ENCODE measurements around the gene PJA2. TPM values are rescaled to one million over a fixed set of nuclear protein-coding genes. Genes with fewer than 3 reads are reported as not detected.

The PJA2 gene
- total and polyA plus RNA-seq, 2 donors (not counting 1 experiment from before 2014, with no cell fraction given): 21.3 to 90.4 TPM

DNA sequence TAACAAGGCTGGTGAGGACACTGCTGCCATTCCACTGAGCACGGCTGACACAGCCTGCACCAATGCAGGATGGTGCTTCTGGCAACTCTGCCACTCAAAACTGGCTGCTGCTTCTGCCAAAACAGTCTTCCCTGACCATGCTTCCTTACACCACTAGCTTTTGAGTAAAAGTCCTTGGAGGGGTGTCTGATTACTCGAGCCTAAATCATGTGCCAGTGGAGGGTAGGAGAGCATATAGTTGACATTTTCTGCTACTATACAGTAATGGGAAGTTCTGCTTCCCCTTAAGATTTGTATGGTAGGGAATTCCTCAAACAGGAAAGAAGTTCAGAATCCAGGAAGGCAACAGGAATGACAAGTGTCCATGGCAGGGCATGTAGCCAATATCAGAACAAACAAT, 12.2 kb upstream of the PJA2 start:
- Histone ChIP-seq H3K9me3 (ENCODE audit: control extremely low read depth in 1 of 3, control insufficient read depth in 2 of 3, insufficient read depth in 1 of 3, low read length in 2 of 3) (no peaks in the 10 kb centered on the region), H3K4me2 (replicated peaks; ENCODE audit: low read depth, low read length, poor library complexity, severe bottlenecking) (no peak overlapping the region), H4K20me1 (ENCODE audit: control insufficient read depth, insufficient read depth, low read length, poor library complexity, severe bottlenecking) (no peaks in the 10 kb centered on the region), H3K27me3 (replicated peaks in 1 of 4; ENCODE audit: control extremely low read depth in 1 of 4, control insufficient read depth in 3 of 4, insufficient read depth in 4 of 4, low read length in 3 of 4) (peaks cover 0 to 5% (median 0%) of the 10 kb centered on the region in 4 experiments), H3K4me3 (ENCODE audit: control extremely low read depth in 1 of 5, extremely low read depth in 1 of 5, insufficient read depth in 1 of 5, low read depth in 2 of 5, low read length in 4 of 5) (no peak overlapping the region), H2AFZ (ENCODE audit: insufficient read depth, low read depth, low read length, poor library complexity, severe bottlenecking) (no peak overlapping the region), H3K79me2 (ENCODE audit: control insufficient read depth, insufficient read depth, low read length) (no peaks in the 10 kb centered on the region), H3K36me3 (replicated peaks in 1 of 2; ENCODE audit: control extremely low read depth in 1 of 2, control insufficient read depth in 1 of 2, extremely low read depth in 1 of 2, insufficient read depth in 2 of 2, low read length in 1 of 2) (no peaks in the 10 kb centered on the region), H3K27ac (ENCODE audit: low read length in 2 of 2) (no peak overlapping the region), H3K4me1 (ENCODE audit: control insufficient read depth in 2 of 2, insufficient read depth in 2 of 2, low read length in 2 of 2) (no peaks in the 10 kb centered on the region), H3K9ac (ENCODE audit: low read length) (no peak overlapping the region)
- DNase-seq (no peak), ATAC-seq (ENCODE audit: low read depth) (no peak)
- intact Hi-C loops (cut with micrococcal nuclease): no loop called here
- WGBS (ENCODE audit: insufficient coverage): 100% methylated on average over 1 of the region's 2 CpGs
- TF ChIP-seq CTCF (IDR thresholded peaks at IDR 0.05) (no peak), EZH2 (IDR thresholded peaks at IDR 0.05; ENCODE audit: borderline replicate concordance, insufficient read depth, low read depth, low read length, poor library complexity, severe bottlenecking) (no peak)
- H3K4me3 Mint-ChIP-seq: no peak overlapping the region
- no peak overlapping the region for H3K27ac Mint-ChIP-seq
- ChIA-PET CTCF (no interaction called here), POLR2A (no interaction called here)
- peaks cover 24% of the 10 kb centered on the region for H3K27me3 Mint-ChIP-seq
- H3K9me3 Mint-ChIP-seq (ENCODE audit: insufficient read depth): no peaks in the 10 kb centered on the region
- no peaks in the 10 kb centered on the region for H3K4me1 Mint-ChIP-seq

DNA sequence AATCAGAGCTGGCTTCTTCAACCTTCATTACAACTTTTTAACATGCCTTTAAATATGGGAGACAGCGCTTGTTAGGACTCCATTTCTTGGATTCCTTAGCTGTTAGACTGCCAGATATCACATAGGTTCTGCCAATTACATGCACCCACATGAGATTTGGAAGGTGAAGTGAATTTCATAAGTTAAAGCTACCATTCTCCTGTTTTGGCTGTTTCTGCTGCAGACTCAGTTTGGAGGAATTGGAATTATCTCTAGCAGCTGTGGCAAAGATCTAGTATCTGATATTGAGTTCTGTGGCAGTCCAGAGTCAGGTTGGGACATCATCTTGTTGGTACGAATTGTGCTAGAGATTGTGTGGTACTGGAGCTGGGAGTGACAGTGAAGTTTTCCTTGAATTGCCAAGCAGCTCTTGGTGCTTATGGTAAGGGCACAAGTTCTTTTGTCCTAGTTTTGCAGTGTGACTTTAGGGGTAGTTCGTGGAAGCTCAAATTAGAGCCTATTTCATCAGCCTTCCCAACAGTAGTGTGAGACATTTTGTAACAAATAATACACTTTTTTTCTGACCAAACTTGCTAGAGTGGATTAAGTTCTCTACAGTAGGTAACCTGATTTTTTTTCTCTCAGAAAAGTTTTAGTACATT, 9.1 kb upstream of the PJA2 start:
- ATAC-seq (ENCODE audit: low read depth) (no peak), DNase-seq (no peak)
- Mint-ChIP-seq H3K9me3 (ENCODE audit: insufficient read depth) (no peaks in the 10 kb centered on the region), H3K27me3 (peaks cover 15% of the 10 kb centered on the region), H3K27ac (no peak overlapping the region), H3K4me3 (no peak overlapping the region), H3K4me1 (no peaks in the 10 kb centered on the region)
- no peak overlapping the region for H3K4me3 ChIP-seq (ENCODE audit: control extremely low read depth in 1 of 5, extremely low read depth in 1 of 5, insufficient read depth in 1 of 5, low read depth in 2 of 5, low read length in 4 of 5)
- TF ChIP-seq CTCF (IDR thresholded peaks at IDR 0.05): no peak
- TF ChIP-seq EZH2 (IDR thresholded peaks at IDR 0.05; ENCODE audit: borderline replicate concordance, insufficient read depth, low read depth, low read length, poor library complexity, severe bottlenecking): no peak
- ChIA-PET POLR2A (no interaction called here), CTCF (no interaction called here)
- peaks cover 0 to 5% (median 0%) of the 10 kb centered on the region in 4 experiments for H3K27me3 ChIP-seq (replicated peaks in 1 of 4; ENCODE audit: control extremely low read depth in 1 of 4, control insufficient read depth in 3 of 4, insufficient read depth in 4 of 4, low read length in 3 of 4)
- intact Hi-C loops (cut with micrococcal nuclease): no loop called here
- no peak overlapping the region for H3K27ac ChIP-seq (ENCODE audit: low read length in 2 of 2)
- H2AFZ ChIP-seq (ENCODE audit: insufficient read depth, low read depth, low read length, poor library complexity, severe bottlenecking): no peak overlapping the region
- H3K4me1 ChIP-seq (ENCODE audit: control insufficient read depth in 2 of 2, insufficient read depth in 2 of 2, low read length in 2 of 2): no peaks in the 10 kb centered on the region
- WGBS (ENCODE audit: insufficient coverage): 38% methylated on average over 1 of the region's 3 CpGs
- H3K9me3 ChIP-seq (ENCODE audit: control extremely low read depth in 1 of 3, control insufficient read depth in 2 of 3, insufficient read depth in 1 of 3, low read length in 2 of 3): peaks cover 0 to 7% (median 3%) of the 10 kb centered on the region in 3 donors
- no peaks in the 10 kb centered on the region for H3K79me2 ChIP-seq (ENCODE audit: control insufficient read depth, insufficient read depth, low read length)
- H4K20me1 ChIP-seq (ENCODE audit: control insufficient read depth, insufficient read depth, low read length, poor library complexity, severe bottlenecking): no peaks in the 10 kb centered on the region
- H3K36me3 ChIP-seq (replicated peaks in 1 of 2; ENCODE audit: control extremely low read depth in 1 of 2, control insufficient read depth in 1 of 2, extremely low read depth in 1 of 2, insufficient read depth in 2 of 2, low read length in 1 of 2): no peaks in the 10 kb centered on the region
- no peak overlapping the region for H3K4me2 ChIP-seq (replicated peaks; ENCODE audit: low read depth, low read length, poor library complexity, severe bottlenecking)
- H3K9ac ChIP-seq (ENCODE audit: low read length): no peak overlapping the region
